LoVo (cell line): Measurements from ENCODE around the gene SLC25A45.

Experiments used
- DNase-seq: peaks from one replicate; pipeline ENCODE4 v3.0.0-alpha.2; 2016; ENCODE audit warnings: low spot score

Gene SLC25A45

DNA sequence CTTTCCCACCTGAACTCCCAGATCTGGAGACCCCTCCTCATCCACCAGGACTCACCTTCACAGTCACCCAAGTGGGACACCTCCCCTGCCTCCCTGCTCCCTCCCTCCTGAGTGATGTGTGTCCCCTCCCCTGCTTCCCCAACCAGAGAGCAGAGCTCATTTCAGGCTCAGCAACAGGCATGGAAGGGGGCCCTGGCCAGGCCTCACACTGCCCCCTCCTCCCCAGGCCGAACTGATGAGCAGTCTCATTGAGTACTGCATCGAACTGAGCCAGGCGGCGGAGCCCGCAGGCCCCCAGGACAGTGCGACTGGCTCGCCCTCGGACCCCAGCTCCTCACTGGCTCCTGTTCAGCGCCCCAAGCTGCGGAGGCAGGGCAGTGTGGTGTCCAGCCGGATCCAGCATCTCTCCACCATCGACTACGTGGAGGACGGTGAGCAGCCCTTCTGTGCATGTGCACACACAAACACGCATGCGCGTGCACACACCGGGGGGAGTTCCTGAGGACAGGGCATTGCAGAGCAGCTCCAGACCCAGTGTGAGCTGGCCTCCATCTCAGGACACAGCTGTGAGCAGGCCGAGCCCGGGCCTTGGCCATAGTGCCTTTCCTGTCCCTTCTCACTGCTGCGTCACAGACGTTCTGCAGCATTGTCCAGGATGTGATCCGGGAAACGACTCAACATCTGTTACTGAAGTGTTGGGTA, 22.3 kb upstream of the SLC25A45 start:
- DNase-seq: no peak

DNA sequence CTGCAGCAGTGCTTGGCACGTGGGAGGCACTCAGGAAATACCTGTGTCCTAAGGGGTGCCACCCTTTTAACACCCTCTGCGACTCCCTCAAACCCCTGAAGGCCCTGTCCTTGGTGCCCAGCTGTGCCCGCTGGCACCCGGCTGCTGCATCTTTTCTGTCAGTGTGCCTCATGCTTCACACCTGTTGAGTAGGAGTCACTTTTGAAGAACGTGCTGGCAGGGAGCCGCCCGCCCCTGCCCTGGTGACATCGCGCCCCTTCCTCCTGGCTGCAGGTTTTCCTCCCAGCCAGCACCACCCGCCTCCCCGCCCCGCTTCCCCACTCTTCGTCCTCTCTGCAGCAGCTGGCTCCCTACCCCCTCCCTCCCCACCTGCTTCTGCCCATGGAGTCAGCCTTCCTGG, 21.8 kb upstream of the SLC25A45 start:
- DNase-seq: no peak

DNA sequence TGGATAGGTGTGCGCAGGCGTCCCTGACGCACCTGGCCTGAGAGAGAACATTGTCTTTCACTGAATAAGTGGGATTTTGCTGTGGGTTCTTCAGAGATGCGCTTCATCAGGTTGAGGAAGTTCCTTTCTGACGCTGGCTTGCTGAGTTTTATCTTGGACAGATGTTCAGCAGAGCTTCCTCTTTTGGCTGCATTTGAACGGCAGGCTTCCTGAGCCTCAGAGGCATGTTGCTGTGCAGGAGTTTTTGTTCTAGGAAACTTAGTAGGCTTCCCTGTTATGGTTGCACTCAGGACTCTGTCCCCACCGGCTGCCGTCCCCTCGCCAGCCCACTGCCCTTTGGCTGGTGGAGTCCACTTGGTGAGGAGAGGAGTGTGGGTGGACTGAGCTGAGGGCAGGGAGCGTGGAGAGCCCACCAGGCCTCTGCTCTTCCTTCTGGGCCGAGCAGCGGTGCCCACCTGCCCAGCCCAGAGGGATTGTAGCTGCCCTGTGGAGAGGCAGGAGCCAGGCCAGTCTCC, 21.2 kb upstream of the SLC25A45 start:
- DNase-seq: no peak

DNA sequence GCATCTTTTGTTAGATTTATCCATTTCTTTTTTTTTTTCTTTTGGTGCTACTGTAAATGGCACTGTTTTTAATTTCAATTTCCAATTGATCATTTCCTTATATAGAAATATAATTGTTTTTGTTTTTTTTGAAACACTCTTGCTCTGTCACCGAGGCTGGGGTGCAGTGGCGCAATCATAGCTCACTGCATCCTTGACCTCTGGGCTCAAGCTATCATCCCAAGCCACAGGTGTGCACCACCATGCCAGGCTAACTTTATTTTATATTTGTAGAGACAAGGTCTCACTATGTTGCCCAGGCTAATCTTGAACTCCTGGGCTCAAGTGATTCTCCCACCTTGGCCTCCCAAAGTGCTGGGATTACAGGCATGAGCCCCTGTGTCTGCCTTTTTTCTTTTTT, 20.3 kb upstream of the SLC25A45 start:
- no peak for DNase-seq

DNA sequence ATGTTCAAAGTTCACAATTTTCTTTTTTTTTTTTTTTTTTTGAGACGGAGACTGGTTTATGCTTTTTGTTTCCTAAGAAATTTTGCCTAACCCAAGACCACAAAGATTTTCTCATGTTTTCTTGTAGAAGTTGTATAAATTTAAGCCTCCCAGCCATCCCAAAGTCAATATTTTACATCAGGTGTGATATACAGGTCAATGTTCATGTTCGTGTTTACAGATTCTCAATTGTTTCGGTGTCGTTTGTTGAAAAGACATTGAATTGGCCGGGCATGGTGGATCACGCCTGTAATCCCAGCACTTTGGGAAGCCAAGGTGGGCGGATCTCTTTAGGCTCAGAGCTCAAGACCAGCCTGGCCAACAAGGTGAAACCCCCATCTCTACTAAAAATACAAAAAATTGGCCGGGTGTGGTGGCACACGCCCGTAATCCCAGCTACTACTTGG, 19.4 kb upstream of the SLC25A45 start:
- DNase-seq: no peak

DNA sequence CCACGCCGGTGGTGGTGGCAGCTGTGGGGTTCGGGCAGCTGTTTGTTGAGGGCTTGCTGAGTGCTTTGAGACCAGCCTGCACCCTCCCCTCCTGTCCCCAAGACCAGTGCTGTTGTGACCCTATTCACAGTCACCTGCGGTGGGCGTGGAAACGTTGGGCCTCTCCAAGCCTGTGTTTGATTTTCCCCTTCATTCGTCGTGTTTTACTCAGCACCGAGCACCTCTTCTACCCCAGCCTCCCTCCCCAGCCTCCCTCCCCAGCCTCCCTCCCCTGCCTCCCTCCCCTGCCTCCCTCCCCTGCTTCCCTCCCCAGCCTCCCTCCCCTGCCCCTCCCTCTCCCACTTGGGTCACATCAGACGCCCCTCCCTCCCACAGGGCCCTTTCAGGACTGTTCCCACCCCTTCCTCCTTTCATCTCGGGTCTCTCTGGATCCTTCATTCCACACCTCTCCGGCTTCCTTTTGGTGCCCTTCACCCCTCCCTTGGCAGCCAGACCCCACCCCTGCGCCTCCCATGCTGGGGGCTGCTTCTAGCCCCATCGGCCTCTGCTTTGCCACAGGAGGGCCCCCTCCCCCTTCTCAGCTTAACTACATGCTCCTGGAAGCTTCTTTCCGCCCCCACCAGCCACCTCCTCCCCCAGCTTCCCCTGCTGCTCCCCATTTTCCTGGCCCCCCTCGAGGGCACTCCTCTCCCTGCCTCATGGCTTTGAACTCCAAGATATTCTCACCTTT, 18.8 kb upstream of the SLC25A45 start:
- no peak for DNase-seq

DNA sequence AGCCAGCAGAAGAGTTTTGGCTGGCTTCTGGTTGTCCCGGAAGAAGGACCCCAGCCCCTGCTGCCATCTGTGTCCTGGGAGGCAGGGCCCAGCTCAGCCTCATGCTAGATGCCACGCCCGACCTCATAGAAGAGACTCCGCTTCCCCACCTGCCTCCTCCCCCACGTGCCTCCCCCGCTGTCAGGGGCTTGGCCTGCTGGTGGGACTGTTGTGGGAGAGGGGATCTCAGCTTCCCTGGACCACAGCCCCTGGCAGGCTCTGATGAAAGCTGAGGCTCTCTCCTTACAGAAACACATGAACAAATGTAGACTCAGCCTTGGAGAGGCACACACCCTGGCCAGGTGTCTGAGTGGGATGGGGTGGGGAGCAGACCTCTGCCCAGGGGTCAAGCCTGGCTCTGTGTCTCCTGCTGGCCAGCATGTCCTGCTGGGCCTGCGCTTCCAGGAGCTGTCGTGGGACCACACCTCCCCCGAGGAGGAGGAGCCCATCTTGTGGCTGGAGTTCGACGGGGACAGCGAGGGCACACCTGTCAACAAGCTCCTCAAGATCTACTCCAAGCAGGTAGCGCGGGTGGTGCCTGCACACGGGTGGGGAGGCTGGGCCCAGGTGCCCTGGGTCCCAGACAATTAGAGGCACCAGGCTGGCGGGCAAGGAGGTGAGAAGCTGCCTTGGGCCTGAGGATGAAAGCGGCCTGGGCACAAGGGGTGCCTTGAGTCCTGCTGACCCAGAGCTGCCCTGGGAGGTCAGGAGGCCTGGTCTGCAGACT, 18.0 kb upstream of the SLC25A45 start:
- DNase-seq: no peak

DNA sequence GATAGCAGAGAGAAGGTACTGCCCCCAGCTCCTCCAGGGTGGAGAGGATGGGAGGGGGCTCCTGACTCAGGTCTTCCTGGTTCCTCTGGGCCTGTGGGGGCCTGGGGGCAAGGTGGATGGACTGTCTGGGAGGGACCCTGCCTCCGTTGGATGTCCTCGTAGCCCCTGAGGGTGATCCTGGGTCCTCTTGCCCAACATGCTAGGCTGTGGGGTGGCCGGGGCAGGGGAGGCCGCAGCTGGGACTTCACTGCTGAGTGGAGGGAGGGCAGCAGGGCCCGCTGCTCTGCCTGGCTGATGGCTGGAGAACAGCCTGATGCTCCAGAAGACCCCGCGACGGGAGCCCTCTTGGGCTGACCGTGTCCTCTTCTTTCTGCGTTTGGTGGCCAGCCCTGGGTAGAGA, 17.4 kb upstream of the SLC25A45 start:
- DNase-seq: no peak

- no peak for DNase-seq
Measured at GRCh38 chr11:65399249-65399648, 16.8 kb upstream of the SLC25A45 start.

- DNase-seq: no peak
Measured at GRCh38 chr11:65398362-65398910, 16.0 kb upstream of the SLC25A45 start.

DNA sequence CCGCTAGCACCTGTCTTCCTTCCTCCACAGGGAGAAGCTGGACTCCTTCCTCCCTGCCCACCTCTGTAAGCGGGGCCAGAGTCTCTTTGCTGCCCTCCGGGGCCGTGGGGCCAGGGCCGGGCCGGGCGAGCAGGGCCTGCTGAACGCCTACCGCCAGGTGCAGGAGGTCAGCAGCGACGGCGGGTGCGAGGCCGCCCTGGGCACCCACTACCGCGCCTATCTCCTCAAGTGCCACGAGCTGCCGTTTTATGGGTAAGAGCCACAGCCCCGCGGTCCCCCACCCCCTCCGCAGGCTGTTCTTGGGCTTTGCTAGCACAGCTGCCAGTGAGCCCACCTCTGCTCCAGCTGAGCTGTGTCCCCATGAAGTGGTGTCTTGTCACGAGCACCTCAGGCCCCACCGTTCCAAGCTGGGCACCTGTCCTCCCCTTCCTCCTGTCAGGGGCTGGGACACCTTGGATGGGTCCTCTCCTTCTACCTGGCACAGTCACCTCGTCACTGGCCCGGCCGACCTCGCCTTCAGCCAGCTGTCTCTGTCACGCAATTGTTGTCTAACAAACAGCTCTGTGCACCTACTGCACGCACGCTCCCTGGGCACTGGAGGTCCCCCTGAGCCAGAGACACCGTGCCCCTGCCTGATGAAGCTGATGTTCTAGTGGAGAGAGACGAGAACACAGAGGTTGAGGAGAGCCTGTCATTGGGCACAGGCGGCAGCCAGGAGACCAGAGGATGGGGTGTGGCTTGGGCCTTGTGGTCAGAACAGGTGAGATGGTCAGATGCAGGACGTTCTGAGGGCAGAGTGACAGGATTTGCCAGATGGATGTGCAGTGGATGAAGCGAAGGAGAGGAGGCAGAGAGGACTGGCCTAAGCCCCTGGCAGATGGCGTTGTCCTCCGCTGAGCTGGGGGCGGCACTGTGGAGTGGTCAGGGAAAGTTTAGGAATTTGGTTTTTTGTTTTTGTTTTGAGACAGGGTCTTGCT, 14.6 kb upstream of the SLC25A45 start:
- DNase-seq: no peak

DNA sequence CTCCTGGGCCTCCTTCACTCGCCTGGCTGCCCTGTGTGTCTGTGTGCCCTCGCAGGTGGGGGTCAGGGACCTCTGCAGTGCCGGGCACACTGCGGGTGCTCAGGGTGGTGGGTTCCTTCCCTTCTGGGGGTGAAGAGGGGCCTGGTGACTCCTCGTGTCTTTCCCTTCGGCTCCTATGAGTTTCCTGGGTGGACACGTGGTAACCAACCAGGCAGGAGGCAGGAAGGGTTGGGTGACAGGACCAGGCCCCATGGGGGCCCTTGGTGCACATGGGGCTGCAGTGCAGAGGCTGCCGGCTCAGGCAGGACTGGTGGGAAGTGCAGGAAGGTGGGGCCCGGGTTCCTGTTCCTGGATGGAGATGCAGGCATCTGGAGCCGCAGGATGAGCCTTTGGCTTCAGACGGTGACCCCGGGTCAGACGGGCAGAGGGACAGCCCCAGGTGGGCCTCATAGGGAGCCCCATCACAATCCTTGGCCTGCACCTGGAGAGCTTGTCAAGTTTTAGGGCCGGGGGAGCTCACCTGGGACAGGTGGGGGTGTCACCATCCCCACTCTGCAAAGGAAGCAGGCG, 13.6 kb upstream of the SLC25A45 start:
- DNase-seq: no peak

GRCh38 chr11:65394125-65394536, 11.7 kb upstream of the SLC25A45 start:
- no peak for DNase-seq

DNA sequence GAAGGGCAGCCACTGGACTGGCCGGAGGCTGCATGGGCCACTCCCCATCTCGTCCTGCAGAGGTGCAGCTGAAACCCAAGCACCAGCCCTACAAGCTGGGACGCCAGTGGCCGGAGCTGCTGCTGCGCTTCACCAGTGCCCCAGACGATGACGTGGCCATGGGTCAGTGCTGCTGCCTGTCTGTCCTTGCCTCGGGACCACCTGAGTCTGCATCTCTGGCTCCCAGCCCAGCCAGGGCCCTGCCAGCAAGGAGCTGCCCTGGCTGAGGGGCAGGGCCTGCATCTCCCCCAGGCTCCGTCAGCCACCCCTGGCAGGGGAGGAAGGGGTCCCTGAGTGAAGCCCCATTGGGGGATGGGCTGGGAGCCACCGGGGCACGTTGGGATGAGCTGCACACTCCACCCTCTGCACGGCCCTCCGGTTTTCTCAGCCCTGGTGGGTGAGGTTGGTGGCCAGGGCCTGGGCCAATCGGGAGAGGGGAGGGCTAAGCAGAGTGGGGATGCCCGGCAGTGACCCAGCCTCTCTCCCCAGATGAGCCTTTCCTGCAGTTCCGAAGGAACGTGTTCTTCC, 11.2 kb upstream of the SLC25A45 start:
- DNase-seq: no peak

DNA sequence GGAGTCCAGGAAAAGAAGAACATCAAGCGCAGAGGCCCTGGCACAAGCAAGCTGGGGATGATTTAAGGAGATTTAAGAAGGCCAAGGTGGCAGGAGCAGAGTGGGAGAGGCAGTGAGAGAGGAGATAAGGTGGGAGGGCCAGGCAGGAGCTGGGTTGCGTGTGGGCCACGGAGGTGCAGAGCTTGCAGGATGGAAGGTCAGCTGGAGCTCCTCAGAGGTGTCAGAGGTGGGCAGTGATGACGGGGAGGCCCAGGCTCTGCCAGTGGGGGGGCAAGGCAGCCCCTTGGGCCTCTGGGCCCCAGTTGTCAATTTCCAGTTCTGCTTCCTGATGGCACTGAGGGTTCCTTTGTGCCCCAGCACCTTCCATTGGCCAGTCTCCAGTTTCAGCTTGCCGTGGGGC, 10.5 kb upstream of the SLC25A45 start:
- DNase-seq: no peak

DNA sequence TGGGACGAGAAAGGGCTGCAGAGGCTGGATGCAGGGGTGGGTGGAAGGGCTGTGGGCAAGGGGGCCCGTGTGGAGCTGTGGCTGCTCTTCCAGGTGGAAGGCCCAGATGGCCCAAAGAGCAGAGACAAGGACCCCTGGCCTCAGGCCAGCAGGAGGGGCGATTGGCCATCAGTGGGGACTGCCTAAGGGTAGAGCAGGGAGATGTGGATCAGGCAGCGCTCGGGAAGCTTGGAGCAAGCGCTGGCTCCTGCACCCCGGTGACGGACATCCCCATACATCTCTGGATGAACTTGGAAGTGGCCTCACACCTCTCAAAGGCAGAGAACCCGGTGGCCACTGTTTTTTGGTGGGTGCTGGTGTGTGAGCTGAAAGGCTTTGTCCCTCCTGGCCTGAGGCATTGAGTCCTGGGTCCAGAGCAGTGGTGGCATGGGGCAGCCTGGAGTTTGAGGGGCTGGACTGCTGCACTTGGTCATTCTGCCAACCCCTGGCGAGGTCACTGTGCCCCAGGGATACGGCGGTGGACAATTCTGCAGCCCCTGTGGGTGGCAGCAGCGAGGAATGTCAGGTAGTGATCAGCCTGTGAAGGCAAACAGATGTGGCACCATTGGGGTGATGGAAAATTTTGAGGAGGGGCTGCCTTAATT, 9.9 kb upstream of the SLC25A45 start:
- no peak for DNase-seq

GRCh38 chr11:65390996-65391395, 8.6 kb upstream of the SLC25A45 start:
- DNase-seq: no peak

DNA sequence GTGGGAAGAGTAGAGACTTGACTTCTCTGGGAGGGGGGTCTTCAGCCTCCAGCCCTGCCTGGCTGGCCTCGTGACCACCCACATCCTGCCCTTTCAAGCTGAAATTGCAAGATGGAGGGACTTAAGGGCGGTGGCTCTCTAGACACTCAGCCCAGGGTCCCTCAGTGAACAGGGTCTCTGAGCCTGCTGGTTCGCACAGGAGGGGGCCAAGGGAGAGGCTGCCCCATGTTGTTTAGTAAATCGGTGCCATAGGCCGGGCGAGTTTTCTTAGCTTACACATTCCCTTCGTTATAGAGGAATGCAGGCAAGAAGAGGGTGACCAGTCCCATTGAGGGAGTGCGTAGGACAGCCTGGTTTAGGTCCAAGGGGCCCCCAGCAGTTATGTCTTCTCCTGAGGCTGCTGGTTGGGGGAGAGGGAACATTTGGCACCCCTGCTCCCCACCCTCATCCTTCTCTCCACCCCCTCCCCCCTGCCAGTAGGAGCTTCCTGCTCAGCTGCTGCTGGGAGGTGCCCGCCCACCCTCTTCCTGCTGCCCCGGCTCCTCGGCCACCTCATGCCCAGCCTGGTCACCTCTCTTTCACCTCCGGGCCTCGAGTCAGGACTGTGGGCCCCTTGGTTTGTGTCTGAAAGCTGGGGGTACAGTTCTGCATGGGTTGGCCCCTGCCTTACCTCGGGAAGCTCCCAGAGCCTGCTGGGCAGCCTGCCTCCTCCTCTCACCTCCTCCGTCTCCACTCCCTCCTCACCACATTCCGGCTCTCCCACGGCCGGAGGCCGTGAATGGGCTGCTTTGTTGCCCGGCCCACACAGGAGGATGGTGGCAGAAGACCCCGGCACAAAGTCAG, 7.9 kb upstream of the SLC25A45 start:
- no peak for DNase-seq
